ENCODE measurements around the gene SCRG1.

SCRG1 gene

GRCh38 chr4:173362666-173363065 is 36.2 kb downstream of the SCRG1 start:
- DNase-seq (ENCODE audit: low read depth), result no peak

- DNase-seq (ENCODE audit: low read depth), result no peak
Measured at GRCh38 chr4:173360587-173361221, 38.2 kb downstream of the SCRG1 start.

- no peak for DNase-seq (ENCODE audit: low read depth)
Measured at GRCh38 chr4:173357939-173358338, 41.0 kb downstream of the SCRG1 start.

GRCh38 chr4:173347467-173347866 is 51.4 kb downstream of the SCRG1 start:
- DNase-seq (ENCODE audit: low read depth), result no peak

GRCh38 chr4:173346074-173346473 is 52.8 kb downstream of the SCRG1 start:
- no peak for DNase-seq (ENCODE audit: low read depth)

GRCh38 chr4:173345648-173346047 is 53.3 kb downstream of the SCRG1 start:
- no peak for DNase-seq (ENCODE audit: low read depth)

- no peak for DNase-seq (ENCODE audit: low read depth)
Measured at GRCh38 chr4:173343832-173344397, 55.0 kb downstream of the SCRG1 start.

GRCh38 chr4:173337463-173337862 is 61.5 kb downstream of the SCRG1 start:
- DNase-seq (ENCODE audit: low read depth), result no peak

- DNase-seq (ENCODE audit: low read depth), result peak; percentile 37
Measured at GRCh38 chr4:173334891-173335752, 63.8 kb downstream of the SCRG1 start.
